Transverse colon (tissue), 4 donors: ENCODE data around the gene DUSP15.

Experiments used
- CTCF ChIP-seq, 5 experiments: fragments of 200-600 bp in 3 of 5; fragments of 450-650 bp in 2 of 5; sonication (generic) in 3 of 5; IDR thresholded peaks; 1 replicate in 2 of 5; 2 replicates in 3 of 5; pipeline ENCODE4 v1.5.1; 2016 to 2017; ENCODE audit warnings: antibody characterized with exemption in 5 of 5, inconsistent platforms in 3 of 5, mild to moderate bottlenecking in 2 of 5, moderate library complexity in 1 of 5
- EP300 ChIP-seq: sonication (generic); formaldehyde crosslinking; IDR thresholded peaks from one replicate; pipeline ENCODE4 v1.6.1; 2017; ENCODE audit warnings: antibody characterized with exemption, low read depth
- POLR2A ChIP-seq: fragments of 450-650 bp; IDR thresholded peaks from one replicate; pipeline ENCODE4 v1.6.1; 2016; ENCODE audit warnings: antibody characterized with exemption, mild to moderate bottlenecking, moderate library complexity
- POLR2AphosphoS5 ChIP-seq, 3 donors: sonication (generic); formaldehyde crosslinking; IDR thresholded peaks; one replicate each; pipeline ENCODE4 v1.6.1; 2016; ENCODE audit warnings: antibody characterized with exemption in 3 of 3

GRCh38 chr20:31856516-31856915 lies 13.8 kb downstream of the DUSP15 start:
- TF ChIP-seq CTCF (IDR thresholded peaks at IDR 0.05): no peak
- TF ChIP-seq POLR2A: no peak
- no peak for TF ChIP-seq EP300
- TF ChIP-seq POLR2AphosphoS5 (IDR thresholded peaks at IDR 0.05): no peak
